Liver (tissue), 9 donors: ENCODE data around the gene SGMS1. TPM values are rescaled to one million over a fixed set of nuclear protein-coding genes. Genes with fewer than 3 reads are reported as not detected.
A peak's percentile ranks its signal among the peaks of the same experiment; 100 is the strongest.

Experiments used
- DNase-seq: peaks from one replicate; pipeline ENCODE4 v3.0.0-alpha.2; 2017; ENCODE audit warnings: low spot score
- H3K27ac ChIP-seq, 2 donors: one replicate each; pipeline ENCODE4 v1.7.0; 2013; ENCODE audit warnings: inconsistent platforms in 2 of 2, low read length in 2 of 2, control low read depth in 1 of 2, low read depth in 1 of 2, mild to moderate bottlenecking in 1 of 2
- H3K27me3 ChIP-seq, 4 donors: one replicate each; pipeline versions ENCODE4 v1.6.1 to v1.7.0; 2013; ENCODE audit warnings: low read length in 3 of 4, inconsistent platforms in 1 of 4, mild to moderate bottlenecking in 1 of 4, moderate library complexity in 1 of 4; ENCODE audit not compliant: control insufficient read depth in 4 of 4, insufficient read depth in 4 of 4
- H3K36me3 ChIP-seq, 4 donors: one replicate each; pipeline versions ENCODE4 v1.6.1 to v1.7.0; 2013; ENCODE audit warnings: low read length in 3 of 4, mild to moderate bottlenecking in 3 of 4, low read depth in 1 of 4, moderate library complexity in 1 of 4; ENCODE audit not compliant: control insufficient read depth in 4 of 4, insufficient read depth in 3 of 4
- H3K4me1 ChIP-seq, 4 donors: one replicate each; pipeline versions ENCODE4 v1.6.1 to v1.7.0; 2013; ENCODE audit warnings: low read length in 3 of 4, mild to moderate bottlenecking in 3 of 4, moderate library complexity in 1 of 4; ENCODE audit not compliant: control insufficient read depth in 4 of 4, insufficient read depth in 4 of 4
- H3K4me3 ChIP-seq, 3 donors: one replicate each; pipeline versions ENCODE4 v1.6.1 to v1.7.0; 2013; ENCODE audit warnings: low read length in 3 of 3, control low read depth in 1 of 3, low read depth in 1 of 3, mild to moderate bottlenecking in 1 of 3
- H3K9ac ChIP-seq, 2 donors: one replicate each; pipeline ENCODE4 v1.7.0; 2013; ENCODE audit warnings: low read length in 2 of 2, mild to moderate bottlenecking in 2 of 2, moderate library complexity in 2 of 2, control low read depth in 1 of 2, low read depth in 1 of 2
- H3K9me3 ChIP-seq, 4 donors: one replicate each; pipeline versions ENCODE4 v1.6.1 to v1.7.0; 2013; ENCODE audit warnings: low read length in 3 of 4; ENCODE audit not compliant: control insufficient read depth in 4 of 4
- ATF3 ChIP-seq: IDR thresholded peaks from 2 replicates; pipeline ENCODE4 v1.6.1; 2016; ENCODE audit warnings: antibody characterized with exemption
- EGR1 ChIP-seq, 2 donors: IDR thresholded peaks; 2 replicates each; pipeline ENCODE4 v1.6.1; 2016 to 2018; ENCODE audit warnings: antibody characterized with exemption in 2 of 2, low read depth in 2 of 2
- FOXA1 ChIP-seq: IDR thresholded peaks from 2 replicates; pipeline ENCODE4 v1.6.1; 2016; ENCODE audit warnings: antibody characterized with exemption
- FOXA2 ChIP-seq: IDR thresholded peaks from 2 replicates; pipeline ENCODE4 v1.6.1; 2016; ENCODE audit warnings: antibody characterized with exemption
- GABPA ChIP-seq, 2 donors: IDR thresholded peaks in 1 of 2; conservative IDR thresholded peaks in 1 of 2; 2 replicates each; pipeline ENCODE4 v1.6.1; 2016; ENCODE audit warnings: antibody characterized with exemption in 2 of 2, mild to moderate bottlenecking in 1 of 2, moderate library complexity in 1 of 2
- HNF4A ChIP-seq, 2 donors: conservative IDR thresholded peaks; 2 replicates each; pipeline ENCODE4 v1.6.1; 2016; ENCODE audit warnings: antibody characterized with exemption in 2 of 2, mild to moderate bottlenecking in 2 of 2
- HNF4G ChIP-seq: IDR thresholded peaks from 2 replicates; pipeline ENCODE4 v1.6.1; 2016; ENCODE audit warnings: antibody characterized with exemption
- JUND ChIP-seq, 2 donors: IDR thresholded peaks; 2 replicates each; pipeline ENCODE4 v1.6.1; 2016; ENCODE audit warnings: antibody characterized with exemption in 2 of 2
- NR2F2 ChIP-seq: IDR thresholded peaks from 2 replicates; pipeline ENCODE4 v1.6.1; 2016; ENCODE audit warnings: antibody characterized with exemption
- RAD21 ChIP-seq, 2 donors: IDR thresholded peaks; 2 replicates each; pipeline ENCODE4 v1.6.1; 2016; ENCODE audit warnings: antibody characterized with exemption in 2 of 2, mild to moderate bottlenecking in 2 of 2
- REST ChIP-seq: IDR thresholded peaks from 2 replicates; pipeline ENCODE4 v1.6.1; 2016; ENCODE audit warnings: antibody characterized with exemption, mild to moderate bottlenecking
- RXRA ChIP-seq, 2 donors: IDR thresholded peaks; 2 replicates each; pipeline ENCODE4 v1.6.1; 2017 to 2018; ENCODE audit warnings: antibody characterized with exemption in 2 of 2, mild to moderate bottlenecking in 1 of 2
- SP1 ChIP-seq: IDR thresholded peaks from 2 replicates; pipeline ENCODE4 v1.6.1; 2018; ENCODE audit warnings: antibody characterized with exemption, mild to moderate bottlenecking
- TAF1 ChIP-seq: conservative IDR thresholded peaks from 2 replicates; pipeline ENCODE4 v1.6.1; 2016; ENCODE audit warnings: antibody characterized with exemption, mild to moderate bottlenecking
- YY1 ChIP-seq: IDR thresholded peaks from 2 replicates; pipeline ENCODE4 v1.6.1; 2016; ENCODE audit warnings: antibody characterized with exemption, mild to moderate bottlenecking
- ZBTB33 ChIP-seq: IDR thresholded peaks from 2 replicates; pipeline ENCODE4 v1.6.1; 2016; ENCODE audit warnings: antibody characterized with exemption
- WGBS: extraction: QIAGEN DNeasy Blood & Tissue Kit; methylation state at CpG from one replicate; pipeline ENCODE4 v1.1.7; 2013; 5-methylcytosine and 5-hydroxymethylcytosine counted together
- polyA plus RNA-seq, 2 donors: library from polyadenylated mRNA; stranded (reverse) in 1 of 2; unstranded in 1 of 2; fragments of 200-250 nt in 1 of 2; fragments of >200 nt in 1 of 2; fragmentation: Nextera tagmentation in 1 of 2; extraction: Ambion mirVana in 1 of 2; gene quantifications; one replicate each; pipeline versions ENCODE4 v1.2.1 to v1.2.3, GENCODE V29; 2013 to 2015
- total RNA-seq, 2 donors: library from RNA; depleted of rRNA; stranded (reverse); fragments of >200 nt; gene quantifications; one replicate each; pipeline ENCODE4 v1.2.3, GENCODE V29; 2014
- TF ChIP-seq, protein P1 (sequence below): IDR thresholded peaks from 2 replicates; pipeline ENCODE4 v1.6.1; 2016; ENCODE audit warnings: antibody characterized with exemption
- TF ChIP-seq, protein P2 (sequence below): fragments of 150-350 bp; IDR thresholded peaks from 2 replicates; pipeline ENCODE4 v1.5.1; 2017; ENCODE audit warnings: improper control_type of control experiment, low read depth, low read length; ENCODE audit not compliant: missing input control
- donor health status: healthy.
- donor health status: healthy.
- donor health status: healthy.
- donor health status: healthy.
- donor health status: healthy.

The SGMS1 gene
- total and polyA plus RNA-seq, 4 donors, result 6.8 to 98.2 (median 21.1) TPM

- TF ChIP-seq NR2F2, result peak; percentile 20
- peak; percentile 83 to 85 for TF ChIP-seq JUND (IDR thresholded peaks at IDR 0.05)
- TF ChIP-seq GABPA (IDR thresholded peaks at IDR 0.05 in 1 of 2, conservative IDR thresholded peaks at IDR 0.05 in 1 of 2), result no peak
- no peak for TF ChIP-seq REST
- peak; percentile 77 to 86 for TF ChIP-seq RXRA (IDR thresholded peaks at IDR 0.05)
- TF ChIP-seq ATF3, result peak; percentile 53
- TF ChIP-seq, protein P1, sequence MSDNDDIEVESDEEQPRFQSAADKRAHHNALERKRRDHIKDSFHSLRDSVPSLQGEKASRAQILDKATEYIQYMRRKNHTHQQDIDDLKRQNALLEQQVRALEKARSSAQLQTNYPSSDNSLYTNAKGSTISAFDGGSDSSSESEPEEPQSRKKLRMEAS, result peak; percentile 47
- TF ChIP-seq SP1, result peak; percentile 64
- TF ChIP-seq FOXA1, result no peak
- TF ChIP-seq FOXA2, result no peak
- TF ChIP-seq HNF4G, result no peak
- TF ChIP-seq ZBTB33, result no peak
- TF ChIP-seq HNF4A (conservative IDR thresholded peaks at IDR 0.05), result peak; percentile 41 to 58
- TF ChIP-seq EGR1 (IDR thresholded peaks at IDR 0.05; ENCODE audit: low read depth in 2 of 2), result no peak
- peak; percentile 62 to 76 for TF ChIP-seq RAD21 (IDR thresholded peaks at IDR 0.05)
- TF ChIP-seq, protein P2, sequence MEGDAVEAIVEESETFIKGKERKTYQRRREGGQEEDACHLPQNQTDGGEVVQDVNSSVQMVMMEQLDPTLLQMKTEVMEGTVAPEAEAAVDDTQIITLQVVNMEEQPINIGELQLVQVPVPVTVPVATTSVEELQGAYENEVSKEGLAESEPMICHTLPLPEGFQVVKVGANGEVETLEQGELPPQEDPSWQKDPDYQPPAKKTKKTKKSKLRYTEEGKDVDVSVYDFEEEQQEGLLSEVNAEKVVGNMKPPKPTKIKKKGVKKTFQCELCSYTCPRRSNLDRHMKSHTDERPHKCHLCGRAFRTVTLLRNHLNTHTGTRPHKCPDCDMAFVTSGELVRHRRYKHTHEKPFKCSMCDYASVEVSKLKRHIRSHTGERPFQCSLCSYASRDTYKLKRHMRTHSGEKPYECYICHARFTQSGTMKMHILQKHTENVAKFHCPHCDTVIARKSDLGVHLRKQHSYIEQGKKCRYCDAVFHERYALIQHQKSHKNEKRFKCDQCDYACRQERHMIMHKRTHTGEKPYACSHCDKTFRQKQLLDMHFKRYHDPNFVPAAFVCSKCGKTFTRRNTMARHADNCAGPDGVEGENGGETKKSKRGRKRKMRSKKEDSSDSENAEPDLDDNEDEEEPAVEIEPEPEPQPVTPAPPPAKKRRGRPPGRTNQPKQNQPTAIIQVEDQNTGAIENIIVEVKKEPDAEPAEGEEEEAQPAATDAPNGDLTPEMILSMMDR, result no peak
- peak; percentile 74 for TF ChIP-seq YY1
- peak; percentile 72 for TF ChIP-seq TAF1
These were observed 1.6 kb downstream of the SGMS1 start for GRCh38 chr10:50621968-50622705.

More at GRCh38 chr10:50621968-50622705, 1.6 kb downstream of the SGMS1 start:
- peak overlapping the region; percentile 93 to 96 (median 93) for H3K4me3 ChIP-seq
- H3K9me3 ChIP-seq, result no peaks in the 10 kb centered on the region
- no peaks in the 10 kb centered on the region for H3K27me3 ChIP-seq
- H3K36me3 ChIP-seq, result peaks cover 0 to under 1% (median 0%) of the 10 kb centered on the region in 4 donors
- H3K4me1 ChIP-seq, result peaks cover 0 to 45% (median 23%) of the 10 kb centered on the region in 4 donors
- peak; percentile 95 for DNase-seq
- under 1% methylated on average over 21 of the region's 21 CpGs for WGBS
- H3K27ac ChIP-seq, result peak overlapping the region; percentile 100
- H3K9ac ChIP-seq, result peak overlapping the region; percentile 93 to 99
